HepG2 (cell line): ENCODE data around the gene PTPN3. TPM values are rescaled to one million over a fixed set of nuclear protein-coding genes. Genes with fewer than 3 reads are reported as not detected.

Experiments used
- ATF7 ChIP-seq, 2 experiments: fragments of 450-650 bp in 1 of 2; sonication (generic) in 1 of 2; formaldehyde crosslinking in 1 of 2; IDR thresholded peaks; 2 replicates each; pipeline versions ENCODE4 v1.4.0 to v1.6.1; 2016 to 2020; ENCODE audit warnings: antibody characterized with exemption in 1 of 2, mild to moderate bottlenecking in 1 of 2, missing genetic modification reagents in 1 of 2
- CHD4 ChIP-seq: fragments of 200-600 bp; sonication (generic); IDR thresholded peaks from 2 replicates; pipeline ENCODE4 v1.7.0; 2017; ENCODE audit warnings: mild to moderate bottlenecking, low read length, borderline replicate concordance
- EP300 ChIP-seq, 3 experiments: sonication (generic) in 1 of 3; formaldehyde crosslinking in 1 of 3; IDR thresholded peaks; 2 replicates each; pipeline versions ENCODE4 v1.5.1 to v1.6.1; 2011 to 2020; ENCODE audit warnings: low read depth in 2 of 3, low read length in 2 of 3, borderline replicate concordance in 1 of 3, improper control_type of control experiment in 1 of 3, mild to moderate bottlenecking in 1 of 3, missing genetic modification reagents in 1 of 3, moderate library complexity in 1 of 3
- ETV6 ChIP-seq: sonication (generic); formaldehyde crosslinking; conservative IDR thresholded peaks from 2 replicates; pipeline ENCODE4 v1.4.0; 2020; ENCODE audit warnings: missing genetic modification reagents
- FOSL2 ChIP-seq: sonication (generic); formaldehyde crosslinking; IDR thresholded peaks from 2 replicates; pipeline ENCODE4 v1.4.0; 2020; ENCODE audit warnings: missing genetic modification reagents
- HMG20B ChIP-seq: conservative IDR thresholded peaks from 2 replicates; pipeline ENCODE4 v1.6.1; 2016; ENCODE audit warnings: missing genetic modification reagents, missing compliant biosample characterization
- HNRNPL ChIP-seq: fragments of 200-400 bp; formaldehyde crosslinking; IDR thresholded peaks from 2 replicates; pipeline ENCODE4 v1.6.1; 2017; ENCODE audit warnings: mild to moderate bottlenecking, low read depth, low read length
- KDM1A ChIP-seq: IDR thresholded peaks from 2 replicates; pipeline ENCODE4 v1.6.1; 2016; ENCODE audit warnings: missing compliant biosample characterization
- KMT2A ChIP-seq: sonication (generic); formaldehyde crosslinking; IDR thresholded peaks from 2 replicates; pipeline ENCODE4 v1.4.0; 2020; ENCODE audit warnings: missing genetic modification reagents
- NAIF1 ChIP-seq: sonication (generic); formaldehyde crosslinking; IDR thresholded peaks from 2 replicates; pipeline ENCODE4 v1.5.0; 2020; ENCODE audit warnings: mild to moderate bottlenecking, missing genetic modification reagents, borderline replicate concordance
- RBM39 ChIP-seq: fragments of 200-400 bp; formaldehyde crosslinking; IDR thresholded peaks from one replicate; pipeline ENCODE4 v1.6.1; 2018; ENCODE audit warnings: antibody characterized with exemption, mild to moderate bottlenecking, low read depth, low read length; ENCODE audit not compliant: poor library complexity, severe bottlenecking
- SAP130 ChIP-seq: IDR thresholded peaks from 2 replicates; pipeline ENCODE4 v1.6.1; 2016; ENCODE audit warnings: low read depth
- SNAI1 ChIP-seq: sonication (generic); formaldehyde crosslinking; IDR thresholded peaks from 2 replicates; pipeline ENCODE4 v1.5.0; 2020; ENCODE audit warnings: mild to moderate bottlenecking, missing genetic modification reagents, borderline replicate concordance
- TBX2 ChIP-seq: sonication (generic); formaldehyde crosslinking; IDR thresholded peaks from 2 replicates; pipeline ENCODE4 v1.5.0; 2020; ENCODE audit warnings: missing genetic modification reagents, mild to moderate bottlenecking, borderline replicate concordance
- TMF1 ChIP-seq: sonication (generic); formaldehyde crosslinking; IDR thresholded peaks from 2 replicates; pipeline ENCODE4 v1.8.1; 2022; ENCODE audit warnings: low read depth, missing genetic modification reagents
- ZBTB7A ChIP-seq: sonication (generic); formaldehyde crosslinking; IDR thresholded peaks from 2 replicates; pipeline ENCODE4 v1.8.0; 2022; ENCODE audit warnings: mild to moderate bottlenecking, missing genetic modification reagents
- ZMYM3 ChIP-seq: sonication (generic); formaldehyde crosslinking; IDR thresholded peaks from 2 replicates; pipeline ENCODE4 v1.5.1; 2020; ENCODE audit warnings: mild to moderate bottlenecking, missing genetic modification reagents
- ZNF329 ChIP-seq: sonication (generic); formaldehyde crosslinking; IDR thresholded peaks from 2 replicates; pipeline ENCODE4 v1.9.0; 2021; ENCODE audit warnings: low read depth, mild to moderate bottlenecking, missing genetic modification reagents
- ZNF841 ChIP-seq: sonication (generic); formaldehyde crosslinking; IDR thresholded peaks from 2 replicates; pipeline ENCODE4 v1.8.1; 2023; ENCODE audit warnings: missing genetic modification reagents, borderline replicate concordance
- polyA plus RNA-seq, 8 experiments: library from polyadenylated mRNA; depleted of rRNA in 3 of 8; stranded (reverse) in 7 of 8; unstranded in 1 of 8; fragments of >200 nt; fragmentation: Illumina TruSeq in 4 of 8; extraction: Trizol in 4 of 8; gene quantifications; 2 replicates each; pipeline versions ENCODE4 v1.2.1 to v1.2.3, GENCODE V29; 2011 to 2016; ENCODE audit warnings: low read depth in 4 of 8, missing spikeins in 1 of 8, mixed read lengths in 1 of 8; ENCODE audit not compliant: insufficient read depth in 1 of 8
- total RNA-seq, 5 experiments: library from RNA; depleted of rRNA; stranded (reverse); fragments of >200 nt; fragmentation: Illumina TruSeq; extraction: Trizol; gene quantifications; 2 replicates each; pipeline ENCODE4 v1.2.3, GENCODE V29; 2016; ENCODE audit warnings: low read depth in 1 of 5
- TF ChIP-seq, protein P1 (sequence below): sonication (generic); formaldehyde crosslinking; IDR thresholded peaks from 2 replicates; pipeline ENCODE4 v1.8.0; 2022; ENCODE audit warnings: missing genetic modification reagents, mild to moderate bottlenecking, moderate library complexity, borderline replicate concordance
- TF ChIP-seq, protein P2 (sequence below): sonication (generic); formaldehyde crosslinking; IDR thresholded peaks from 2 replicates; pipeline ENCODE4 v1.4.0; 2020; ENCODE audit warnings: missing genetic modification reagents
- TF ChIP-seq, protein P3 (sequence below): sonication (generic); formaldehyde crosslinking; IDR thresholded peaks from 2 replicates; pipeline ENCODE4 v1.4.0; 2020; ENCODE audit warnings: missing genetic modification reagents

Gene PTPN3
- total and polyA plus RNA-seq, 2 of the 13 experiments (the other 11 are each of a cell fraction or from before 2014, with no cell fraction given) = 5.6 to 20.5 TPM

DNA sequence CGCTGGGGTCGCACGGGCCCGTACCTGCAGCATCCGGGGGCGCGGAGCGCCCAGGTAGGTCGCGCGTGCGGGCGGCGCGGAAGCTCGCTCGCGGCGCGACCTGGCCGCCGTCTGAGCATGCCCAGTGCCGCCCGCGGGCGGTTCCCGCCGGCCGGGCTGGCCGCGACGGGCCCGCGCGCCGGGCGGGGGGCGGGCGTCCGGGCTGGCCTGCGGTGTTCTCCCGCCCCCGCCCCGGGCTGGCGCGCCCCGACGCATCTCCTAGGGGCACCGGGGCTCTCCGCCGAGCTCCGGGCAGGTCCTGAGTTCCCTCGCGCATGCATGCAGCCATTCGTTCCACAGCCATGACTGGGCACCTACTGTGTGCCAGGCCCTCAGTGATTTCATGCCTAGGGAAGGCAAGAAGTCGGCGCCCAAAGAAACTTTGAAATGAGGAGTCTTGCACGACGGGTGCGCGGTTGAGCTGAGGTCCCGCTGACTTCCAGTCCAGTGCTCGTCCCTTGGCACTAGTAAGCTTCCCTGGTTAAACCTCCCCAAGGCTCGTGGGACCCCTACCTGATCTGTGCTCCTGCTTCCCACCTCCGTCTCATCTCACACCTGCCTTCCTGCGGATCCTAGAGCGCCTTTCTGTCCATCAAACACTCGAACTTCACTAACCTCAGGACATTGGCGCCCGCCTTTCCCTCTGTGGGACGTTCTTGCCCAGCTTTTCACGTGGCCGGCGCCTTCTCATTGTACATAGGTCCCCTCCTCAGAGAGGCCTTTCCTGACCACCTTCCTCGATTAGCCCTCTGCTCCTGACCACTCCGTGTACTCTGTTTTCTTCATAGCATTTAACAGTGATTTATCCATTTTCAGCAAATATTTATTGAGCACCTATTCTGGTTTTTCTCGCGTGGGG is at the start of gene PTPN3 (continued):
- TF ChIP-seq, protein P1, sequence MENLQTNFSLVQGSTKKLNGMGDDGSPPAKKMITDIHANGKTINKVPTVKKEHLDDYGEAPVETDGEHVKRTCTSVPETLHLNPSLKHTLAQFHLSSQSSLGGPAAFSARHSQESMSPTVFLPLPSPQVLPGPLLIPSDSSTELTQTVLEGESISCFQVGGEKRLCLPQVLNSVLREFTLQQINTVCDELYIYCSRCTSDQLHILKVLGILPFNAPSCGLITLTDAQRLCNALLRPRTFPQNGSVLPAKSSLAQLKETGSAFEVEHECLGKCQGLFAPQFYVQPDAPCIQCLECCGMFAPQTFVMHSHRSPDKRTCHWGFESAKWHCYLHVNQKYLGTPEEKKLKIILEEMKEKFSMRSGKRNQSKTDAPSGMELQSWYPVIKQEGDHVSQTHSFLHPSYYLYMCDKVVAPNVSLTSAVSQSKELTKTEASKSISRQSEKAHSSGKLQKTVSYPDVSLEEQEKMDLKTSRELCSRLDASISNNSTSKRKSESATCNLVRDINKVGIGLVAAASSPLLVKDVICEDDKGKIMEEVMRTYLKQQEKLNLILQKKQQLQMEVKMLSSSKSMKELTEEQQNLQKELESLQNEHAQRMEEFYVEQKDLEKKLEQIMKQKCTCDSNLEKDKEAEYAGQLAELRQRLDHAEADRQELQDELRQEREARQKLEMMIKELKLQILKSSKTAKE = no peak
- TF ChIP-seq TMF1 (0 out of 2 replicates have a peak, but pooled peaks have one; percentile 18), SAP130 (CRISPR knock-in tag) (peak; percentile 29; the same call in 1 of the 2 replicates), ETV6 (CRISPR knock-in tag) (no peak), ZBTB7A (0 out of 2 replicates have a peak, but pooled peaks have one; percentile 18), RBM39 (no peak), SNAI1 (CRISPR knock-in tag) (no peak), FOSL2 (CRISPR knock-in tag) (peak; percentile 13; the same call in 1 of the 2 replicates), ZMYM3 (peak; percentile 64), NAIF1 (CRISPR knock-in tag) (no peak), ZNF841 (CRISPR knock-in tag) (no peak), ATF7 (IDR thresholded peaks at IDR 0.05) (no peak), ATF7 (CRISPR knock-in tag; IDR thresholded peaks at IDR 0.05) (peak; percentile 56; the same call in 1 of the 2 replicates), CHD4 (no peak; the same call in 1 of the 2 replicates), EP300 (IDR thresholded peaks at IDR 0.05; ENCODE audit: low read depth in 2 of 2, low read length in 2 of 2) (no peak), EP300 (CRISPR knock-in tag; IDR thresholded peaks at IDR 0.05; ENCODE audit: borderline replicate concordance) (no peak), KMT2A (CRISPR knock-in tag) (no peak), ZNF329 (CRISPR knock-in tag) (0 out of 2 replicates have a peak, but pooled peaks have one; percentile 30), HMG20B (0 out of 2 replicates have a peak, but pooled peaks have one; percentile 22), HNRNPL (no peak), TBX2 (no peak), KDM1A (0 out of 2 replicates have a peak, but pooled peaks have one; percentile 49)
- TF ChIP-seq, protein P2, sequence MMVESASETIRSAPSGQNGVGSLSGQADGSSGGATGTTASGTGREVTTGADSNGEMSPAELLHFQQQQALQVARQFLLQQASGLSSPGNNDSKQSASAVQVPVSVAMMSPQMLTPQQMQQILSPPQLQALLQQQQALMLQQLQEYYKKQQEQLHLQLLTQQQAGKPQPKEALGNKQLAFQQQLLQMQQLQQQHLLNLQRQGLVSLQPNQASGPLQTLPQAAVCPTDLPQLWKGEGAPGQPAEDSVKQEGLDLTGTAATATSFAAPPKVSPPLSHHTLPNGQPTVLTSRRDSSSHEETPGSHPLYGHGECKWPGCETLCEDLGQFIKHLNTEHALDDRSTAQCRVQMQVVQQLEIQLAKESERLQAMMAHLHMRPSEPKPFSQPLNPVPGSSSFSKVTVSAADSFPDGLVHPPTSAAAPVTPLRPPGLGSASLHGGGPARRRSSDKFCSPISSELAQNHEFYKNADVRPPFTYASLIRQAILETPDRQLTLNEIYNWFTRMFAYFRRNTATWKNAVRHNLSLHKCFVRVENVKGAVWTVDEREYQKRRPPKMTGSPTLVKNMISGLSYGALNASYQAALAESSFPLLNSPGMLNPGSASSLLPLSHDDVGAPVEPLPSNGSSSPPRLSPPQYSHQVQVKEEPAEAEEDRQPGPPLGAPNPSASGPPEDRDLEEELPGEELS (CRISPR knock-in tag) = 0 out of 2 replicates have a peak, but pooled peaks have one; percentile 27
- TF ChIP-seq, protein P3, sequence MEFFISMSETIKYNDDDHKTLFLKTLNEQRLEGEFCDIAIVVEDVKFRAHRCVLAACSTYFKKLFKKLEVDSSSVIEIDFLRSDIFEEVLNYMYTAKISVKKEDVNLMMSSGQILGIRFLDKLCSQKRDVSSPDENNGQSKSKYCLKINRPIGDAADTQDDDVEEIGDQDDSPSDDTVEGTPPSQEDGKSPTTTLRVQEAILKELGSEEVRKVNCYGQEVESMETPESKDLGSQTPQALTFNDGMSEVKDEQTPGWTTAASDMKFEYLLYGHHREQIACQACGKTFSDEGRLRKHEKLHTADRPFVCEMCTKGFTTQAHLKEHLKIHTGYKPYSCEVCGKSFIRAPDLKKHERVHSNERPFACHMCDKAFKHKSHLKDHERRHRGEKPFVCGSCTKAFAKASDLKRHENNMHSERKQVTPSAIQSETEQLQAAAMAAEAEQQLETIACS (CRISPR knock-in tag) = peak; percentile 22; the same call in 1 of the 2 replicates
